ENCODE data around the gene NKX6-2.

NKX6-2 gene

GRCh38 chr10:132733926-132734325 lies 52.0 kb downstream of the NKX6-2 start:
- CTCF ChIA-PET, result interaction anchor here (0.9 kb wide), 1 partner anchor 9 kb away, joined by 3 read pairs; no protein-coding TSS in a partner anchor
- TF ChIP-seq CTCF (IDR thresholded peaks at IDR 0.05; ENCODE audit: control extremely low read depth, extremely low read depth, low read depth, missing control alignments), result no peak
- POLR2A ChIA-PET, result no interaction called here
- DNase-seq (ENCODE audit: extremely low spot score), result no peak

Measured in GM10248 (cell line).